NT2/D1 (cell line): ENCODE data around the gene CTDSPL2.

ENCODE experiments used
- YY1 ChIP-seq: IDR thresholded peaks from 2 replicates; pipeline ENCODE4 v1.6.1; 2011; ENCODE audit not compliant: insufficient read length, insufficient read depth
- ZNF274 ChIP-seq: IDR thresholded peaks from 2 replicates; pipeline ENCODE4 v1.6.1; 2011; ENCODE audit warnings: mild to moderate bottlenecking, low read depth, low read length

DNA sequence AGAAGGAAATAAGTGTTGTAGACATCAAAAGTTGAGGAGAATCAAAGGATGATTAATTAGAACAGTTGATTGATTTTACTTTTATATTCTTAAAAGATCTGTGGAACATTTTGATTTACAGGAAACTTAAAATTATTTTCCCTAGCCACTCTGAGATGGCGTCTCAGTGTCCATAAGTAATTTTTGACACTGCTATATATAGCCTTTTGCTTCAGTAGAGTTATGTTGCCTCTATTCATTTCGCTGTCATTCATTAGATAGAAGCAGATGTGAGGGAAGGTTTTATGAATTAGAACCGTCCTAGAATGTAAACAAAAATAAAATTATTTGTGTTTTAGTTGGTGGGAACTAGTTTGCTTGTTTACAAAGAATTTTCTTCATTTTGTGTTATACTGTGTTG lies 58.5 kb downstream of the CTDSPL2 start:
- TF ChIP-seq ZNF274 (no peak), YY1 (no peak)
